Skeletal muscle tissue (tissue), 4 donors: ENCODE measurements around the gene BARHL1. TPM values are rescaled to one million over a fixed set of nuclear protein-coding genes. Genes with fewer than 3 reads are reported as not detected.

ENCODE experiments used
- H3K27ac ChIP-seq: one replicate; pipeline ENCODE4 v1.7.0; 2013; ENCODE audit warnings: mild to moderate bottlenecking, low read depth, low read length, inconsistent platforms
- H3K27me3 ChIP-seq, 3 donors: one replicate each; pipeline ENCODE4 v1.7.0; 2013; ENCODE audit warnings: low read length in 3 of 3; ENCODE audit not compliant: control insufficient read depth in 3 of 3, insufficient read depth in 3 of 3
- H3K36me3 ChIP-seq, 3 donors: one replicate each; pipeline ENCODE4 v1.7.0; 2013; ENCODE audit warnings: low read length in 3 of 3; ENCODE audit not compliant: control insufficient read depth in 3 of 3, insufficient read depth in 3 of 3
- H3K4me1 ChIP-seq, 3 donors: one replicate each; pipeline ENCODE4 v1.7.0; 2013; ENCODE audit warnings: low read length in 3 of 3, mild to moderate bottlenecking in 3 of 3; ENCODE audit not compliant: control insufficient read depth in 3 of 3, insufficient read depth in 3 of 3
- H3K4me3 ChIP-seq, 3 donors: one replicate each; pipeline ENCODE4 v1.7.0; 2013; ENCODE audit warnings: low read length in 3 of 3
- H3K9ac ChIP-seq, 3 donors: one replicate each; pipeline ENCODE4 v1.7.0; 2013; ENCODE audit warnings: low read length in 3 of 3, mild to moderate bottlenecking in 3 of 3, moderate library complexity in 2 of 3, low read depth in 1 of 3
- H3K9me3 ChIP-seq, 3 donors: one replicate each; pipeline ENCODE4 v1.7.0; 2013; ENCODE audit warnings: low read length in 3 of 3; ENCODE audit not compliant: control insufficient read depth in 3 of 3
- total RNA-seq: library from RNA; depleted of rRNA; stranded (reverse); fragments of >200 nt; gene quantifications from one replicate; pipeline ENCODE4 v1.2.3, GENCODE V29; 2014
- donor health status: Osteomylitis.

BARHL1 gene
- total RNA-seq, 1 donor from 2014 or later = not detected

DNA sequence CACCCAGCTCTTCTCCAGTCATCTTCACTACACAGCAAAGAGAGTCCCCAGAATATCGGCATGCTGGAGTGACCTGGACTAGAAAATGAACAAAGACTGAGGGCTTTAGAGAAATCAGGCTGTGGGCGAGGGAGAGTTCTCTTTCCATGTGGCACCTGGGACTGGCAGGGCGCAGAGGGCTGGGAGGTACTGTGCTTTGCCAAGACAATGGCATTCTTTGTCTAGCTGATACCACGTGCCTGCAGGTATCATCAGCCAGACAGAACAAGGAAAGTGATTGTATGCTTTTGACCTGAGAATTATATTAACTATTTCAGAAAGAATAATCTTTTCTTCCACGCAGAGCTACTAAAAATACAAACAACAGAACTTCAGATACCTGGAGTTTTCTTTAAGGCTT is 56.9 kb downstream of the BARHL1 start:
- Histone ChIP-seq H3K9me3 (no peaks in the 10 kb centered on the region), H3K27ac (no peak overlapping the region), H3K36me3 (peaks cover 22 to 47% (median 44%) of the 10 kb centered on the region in 3 donors), H3K4me1 (no peaks in the 10 kb centered on the region), H3K4me3 (no peak overlapping the region), H3K27me3 (no peaks in the 10 kb centered on the region), H3K9ac (no peak overlapping the region)

Other genes starting within 250 kb of the BARHL1 start
- 47.5 TPM for gene SETX, start 227.6 kb upstream of the BARHL1 start, total RNA-seq
- gene TTF1, start 175.8 kb upstream of the BARHL1 start, total RNA-seq = 9.4 TPM
- gene CFAP77, start 172.4 kb upstream of the BARHL1 start, total RNA-seq = not detected
- gene DDX31, start 87.4 kb downstream of the BARHL1 start, total RNA-seq = 6.3 TPM
- gene GTF3C4, start 87.9 kb downstream of the BARHL1 start, total RNA-seq = 12.5 TPM